CD14-positive monocyte (primary cell): Measurements from ENCODE around the gene SPATA9. TPM values are rescaled to one million over a fixed set of nuclear protein-coding genes. Genes with fewer than 3 reads are reported as not detected.

Experiments used
- DNase-seq, 3 donors: peaks; one replicate each; pipeline ENCODE4 v3.0.0-alpha.2; 2011 to 2022
- H2AFZ ChIP-seq: 2 replicates; pipeline ENCODE4 v1.6.0; 2012; ENCODE audit warnings: mild to moderate bottlenecking, low read depth, low read length, inconsistent platforms; ENCODE audit not compliant: insufficient read depth, poor library complexity, severe bottlenecking
- H3K27ac ChIP-seq, 2 donors: 1 replicate in 1 of 2; 2 replicates in 1 of 2; pipeline ENCODE4 v1.5.1; 2012 to 2013; ENCODE audit warnings: low read length in 2 of 2, control low read depth in 1 of 2, inconsistent platforms in 1 of 2, low read depth in 1 of 2, mild to moderate bottlenecking in 1 of 2
- H3K27me3 ChIP-seq, 2 donors: one replicate each; pipeline versions ENCODE4 v1.6.0 to v1.6.1; 2011 to 2013; ENCODE audit warnings: low read length in 2 of 2; ENCODE audit not compliant: control insufficient read depth in 2 of 2, insufficient read depth in 2 of 2
- H3K36me3 ChIP-seq, 2 donors: replicated peaks in 1 of 2; 1 replicate in 1 of 2; 2 replicates in 1 of 2; pipeline versions ENCODE4 v1.5.1 to v1.6.1; 2012 to 2013; ENCODE audit warnings: low read length in 2 of 2, control low read depth in 1 of 2, inconsistent platforms in 1 of 2, mild to moderate bottlenecking in 1 of 2; ENCODE audit not compliant: insufficient read depth in 2 of 2, control insufficient read depth in 1 of 2
- H3K4me1 ChIP-seq, 2 donors: 1 replicate in 1 of 2; 2 replicates in 1 of 2; pipeline versions ENCODE4 v1.5.1 to v1.6.1; 2012 to 2013; ENCODE audit warnings: low read length in 2 of 2, control low read depth in 1 of 2, inconsistent platforms in 1 of 2, mild to moderate bottlenecking in 1 of 2, moderate library complexity in 1 of 2; ENCODE audit not compliant: insufficient read depth in 2 of 2, control insufficient read depth in 1 of 2
- H3K4me2 ChIP-seq: replicated peaks from 2 replicates; pipeline ENCODE3; 2012; ENCODE audit warnings: low read length, moderate library complexity, mild to moderate bottlenecking; ENCODE audit not compliant: poor library complexity, severe bottlenecking; ENCODE audit errors: extremely low read depth
- H3K4me3 ChIP-seq, 3 experiments: fragments of 200-600 bp in 1 of 3; sonication (generic) in 1 of 3; replicated peaks in 1 of 3; 1 replicate in 2 of 3; 2 replicates in 1 of 3; pipeline ENCODE4 v1.5.1; 2011 to 2013; ENCODE audit warnings: low read length in 3 of 3, mild to moderate bottlenecking in 3 of 3, control low read depth in 2 of 3, low read depth in 2 of 3, inconsistent platforms in 1 of 3, moderate library complexity in 1 of 3
- H3K79me2 ChIP-seq: 2 replicates; pipeline ENCODE4 v1.6.0; 2012; ENCODE audit warnings: mild to moderate bottlenecking, control low read depth, inconsistent platforms, low read length, moderate library complexity; ENCODE audit not compliant: insufficient read depth
- H3K9ac ChIP-seq: 2 replicates; pipeline ENCODE4 v1.6.0; 2017; ENCODE audit warnings: low read length, mild to moderate bottlenecking; ENCODE audit not compliant: insufficient read depth, poor library complexity, severe bottlenecking
- H3K9me3 ChIP-seq, 2 donors: replicated peaks in 1 of 2; 1 replicate in 1 of 2; 2 replicates in 1 of 2; pipeline versions ENCODE4 v1.5.1 to v1.6.1; 2012 to 2013; ENCODE audit warnings: low read length in 2 of 2, control low read depth in 1 of 2; ENCODE audit not compliant: control insufficient read depth in 1 of 2, insufficient read depth in 1 of 2
- H4K20me1 ChIP-seq: 2 replicates; pipeline ENCODE4 v1.6.0; 2012; ENCODE audit warnings: mild to moderate bottlenecking, low read length, control low read depth, moderate library complexity; ENCODE audit not compliant: insufficient read depth
- H3K27ac Mint-ChIP-seq, 7 donors: one replicate each; pipeline ENCODE4 v1.8.0; 2020; ENCODE audit warnings: mild to moderate bottlenecking in 7 of 7, mixed read lengths in 7 of 7, moderate library complexity in 6 of 7, inconsistent platforms in 2 of 7
- H3K27me3 Mint-ChIP-seq, 3 donors: one replicate each; pipeline ENCODE4 v1.8.0; 2021 to 2022; ENCODE audit warnings: low read depth in 3 of 3, mild to moderate bottlenecking in 3 of 3, mixed read lengths in 3 of 3, moderate library complexity in 3 of 3, inconsistent platforms in 1 of 3
- H3K36me3 Mint-ChIP-seq, 2 donors: one replicate each; pipeline ENCODE4 v1.8.0; 2020; ENCODE audit warnings: mixed read lengths in 2 of 2, inconsistent platforms in 1 of 2, mild to moderate bottlenecking in 1 of 2
- H3K4me1 Mint-ChIP-seq: one replicate; pipeline ENCODE4 v1.8.0; 2020; ENCODE audit warnings: mild to moderate bottlenecking, mixed read lengths
- H3K4me3 Mint-ChIP-seq, 2 donors: one replicate each; pipeline ENCODE4 v1.8.0; 2020; ENCODE audit warnings: mild to moderate bottlenecking in 2 of 2, mixed read lengths in 2 of 2, moderate library complexity in 1 of 2
- H3K9me3 Mint-ChIP-seq, 7 donors: one replicate each; pipeline ENCODE4 v1.8.0; 2020 to 2022; ENCODE audit warnings: mixed read lengths in 7 of 7, mild to moderate bottlenecking in 6 of 7, moderate library complexity in 6 of 7, inconsistent platforms in 2 of 7
- WGBS: methylation state at CpG from one replicate; pipeline ENCODE4 v1.1.5; 2013; ENCODE audit warnings: missing lambda C conversion rate; ENCODE audit not compliant: insufficient coverage; 5-methylcytosine and 5-hydroxymethylcytosine counted together
- intact Hi-C, 2 donors: fragments of 100-400 bp; cut with micrococcal nuclease; formaldehyde crosslinking; loops; one replicate each; pipeline versions ENCODE4 v1.15.0 to v1.15.1; 2023
- polyA plus RNA-seq, 3 donors: library from polyadenylated mRNA; depleted of rRNA in 1 of 3; unstranded in 2 of 3; stranded (reverse) in 1 of 3; fragments of 300-500 nt in 2 of 3; fragments of >200 nt in 1 of 3; fragmentation: Illumina TruSeq in 2 of 3; gene quantifications; 1 replicate in 2 of 3; 2 replicates in 1 of 3; pipeline ENCODE4 v1.2.3, GENCODE V29; 2012 to 2021
- TF ChIP-seq, protein P1 (sequence below): fragments of 200-600 bp; IDR thresholded peaks from one replicate; pipeline ENCODE4 v1.8.0; 2022; ENCODE audit warnings: antibody characterized with exemption, mild to moderate bottlenecking

SPATA9 gene
- polyA plus RNA-seq, 3 donors = not detected

- WGBS = 92% methylated on average over 2 of the region's 5 CpGs
Observed at GRCh38 chr5:95617057-95617456, 65.7 kb downstream of the SPATA9 start.

DNA sequence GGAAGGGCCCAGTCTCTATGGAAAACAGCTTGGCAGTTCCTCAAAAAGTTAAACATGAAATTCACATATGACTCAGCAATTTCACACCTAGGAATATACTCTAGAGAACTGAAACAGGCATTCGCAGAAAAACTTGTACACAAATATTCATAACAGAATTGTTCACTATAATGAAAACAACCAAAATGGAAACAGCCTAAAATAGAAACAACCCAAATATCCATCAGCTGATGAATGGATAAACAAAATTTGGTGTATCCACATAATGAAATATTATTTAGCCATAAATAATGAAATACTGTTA lies 67.7 kb downstream of the SPATA9 start:
- no peak for DNase-seq
- no peaks in the 10 kb centered on the region for H3K79me2 ChIP-seq
- Mint-ChIP-seq H3K27ac (no peak overlapping the region), H3K9me3 (peaks cover 2 to 15% (median 8%) of the 10 kb centered on the region in 7 donors), H3K4me3 (no peak overlapping the region), H3K36me3 (no peaks in the 10 kb centered on the region), H3K27me3 (peaks cover 17 to 19% (median 19%) of the 10 kb centered on the region in 3 donors), H3K4me1 (peaks cover 15% of the 10 kb centered on the region)
- no peak overlapping the region for H3K4me3 ChIP-seq
- no peaks in the 10 kb centered on the region for H4K20me1 ChIP-seq
- no peaks in the 10 kb centered on the region for H3K36me3 ChIP-seq
- peaks cover 14 to 16% of the 10 kb centered on the region in 2 donors for H3K27me3 ChIP-seq
- peaks cover 0 to 6% of the 10 kb centered on the region in 2 donors for H3K9me3 ChIP-seq
- TF ChIP-seq, protein P1, sequence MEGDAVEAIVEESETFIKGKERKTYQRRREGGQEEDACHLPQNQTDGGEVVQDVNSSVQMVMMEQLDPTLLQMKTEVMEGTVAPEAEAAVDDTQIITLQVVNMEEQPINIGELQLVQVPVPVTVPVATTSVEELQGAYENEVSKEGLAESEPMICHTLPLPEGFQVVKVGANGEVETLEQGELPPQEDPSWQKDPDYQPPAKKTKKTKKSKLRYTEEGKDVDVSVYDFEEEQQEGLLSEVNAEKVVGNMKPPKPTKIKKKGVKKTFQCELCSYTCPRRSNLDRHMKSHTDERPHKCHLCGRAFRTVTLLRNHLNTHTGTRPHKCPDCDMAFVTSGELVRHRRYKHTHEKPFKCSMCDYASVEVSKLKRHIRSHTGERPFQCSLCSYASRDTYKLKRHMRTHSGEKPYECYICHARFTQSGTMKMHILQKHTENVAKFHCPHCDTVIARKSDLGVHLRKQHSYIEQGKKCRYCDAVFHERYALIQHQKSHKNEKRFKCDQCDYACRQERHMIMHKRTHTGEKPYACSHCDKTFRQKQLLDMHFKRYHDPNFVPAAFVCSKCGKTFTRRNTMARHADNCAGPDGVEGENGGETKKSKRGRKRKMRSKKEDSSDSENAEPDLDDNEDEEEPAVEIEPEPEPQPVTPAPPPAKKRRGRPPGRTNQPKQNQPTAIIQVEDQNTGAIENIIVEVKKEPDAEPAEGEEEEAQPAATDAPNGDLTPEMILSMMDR = no peak
- H3K9ac ChIP-seq = no peak overlapping the region
- no peak overlapping the region for H3K4me2 ChIP-seq
- WGBS = no CpG with 5 or more reads among the region's 1 CpG
- intact Hi-C loops = no loop called here
- peaks cover 10 to 12% of the 10 kb centered on the region in 2 donors for H3K4me1 ChIP-seq
- H2AFZ ChIP-seq = no peak overlapping the region
- no peak overlapping the region for H3K27ac ChIP-seq

More at GRCh38 chr5:95617057-95617456, 65.7 kb downstream of the SPATA9 start:
- intact Hi-C loops = no loop called here
- Histone ChIP-seq H3K4me1 (peaks cover 20 to 30% of the 10 kb centered on the region in 2 donors), H3K9me3 (peaks cover 0 to 6% of the 10 kb centered on the region in 2 donors), H3K27ac (no peak overlapping the region), H3K36me3 (no peaks in the 10 kb centered on the region), H3K4me2 (no peak overlapping the region), H2AFZ (no peak overlapping the region), H4K20me1 (no peaks in the 10 kb centered on the region), H3K4me3 (no peak overlapping the region), H3K79me2 (no peaks in the 10 kb centered on the region), H3K9ac (no peak overlapping the region), H3K27me3 (peaks cover 17 to 25% of the 10 kb centered on the region in 2 donors)
- peaks cover 2 to 15% (median 8%) of the 10 kb centered on the region in 7 donors for H3K9me3 Mint-ChIP-seq
- DNase-seq = no peak
- TF ChIP-seq, protein P1 = no peak
- peaks cover 24% of the 10 kb centered on the region for H3K4me1 Mint-ChIP-seq
- H3K27me3 Mint-ChIP-seq = peaks cover 20 to 34% (median 24%) of the 10 kb centered on the region in 3 donors
- H3K36me3 Mint-ChIP-seq = no peaks in the 10 kb centered on the region
- H3K27ac Mint-ChIP-seq = peak overlapping the region in 1 of 7 donors; percentile 65
- H3K4me3 Mint-ChIP-seq = no peak overlapping the region
